ENCODE results near the gene SCN7A. TPM values are rescaled to one million over a fixed set of nuclear protein-coding genes. Genes with fewer than 3 reads are reported as not detected.

Gene SCN7A
- total RNA-seq, 4 donors from 2014 or later, result 0.99 to 23.1 (median 3.5) TPM

DNA sequence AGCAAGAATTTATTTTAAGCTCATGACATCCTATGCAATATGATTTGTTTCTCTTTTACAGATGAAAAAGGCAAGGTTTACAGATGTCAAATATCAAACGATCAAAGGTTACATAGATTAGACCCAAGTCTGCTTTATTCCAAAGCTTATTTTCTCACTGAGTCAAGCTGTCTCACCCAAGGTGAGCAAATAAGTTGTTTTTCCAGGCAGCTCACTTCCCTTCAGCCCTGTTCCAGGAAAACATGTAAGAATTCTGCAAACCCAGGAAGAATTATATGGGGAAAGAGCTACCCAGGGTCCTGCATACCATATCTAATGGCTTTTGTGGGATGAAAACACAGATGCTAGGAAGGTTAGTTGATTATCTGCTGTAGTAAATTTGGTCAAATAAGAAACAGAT lies 60.6 kb downstream of the SCN7A start:
- WGBS, 2 donors, result 30 to 36% methylated on average over 1 of the region's 1 CpG
- H3K4me3 ChIP-seq, result no peak overlapping the region
- intact Hi-C loops (cut with DNase I), result no loop called here
- H3K36me3 ChIP-seq, result no peaks in the 10 kb centered on the region
- no peaks in the 10 kb centered on the region for H3K4me1 ChIP-seq
- TF ChIP-seq POLR2A (IDR thresholded peaks at IDR 0.05), result no peak
- TF ChIP-seq CTCF (IDR thresholded peaks at IDR 0.05), result no peak
- no peak for DNase-seq
- no peaks in the 10 kb centered on the region for H3K27me3 ChIP-seq
- no peak overlapping the region for H3K27ac ChIP-seq
- H3K9me3 ChIP-seq, result no peaks in the 10 kb centered on the region

- H3K4me1 ChIP-seq, result no peaks in the 10 kb centered on the region
- H3K4me3 ChIP-seq, result no peak overlapping the region
- H3K27me3 ChIP-seq, result no peaks in the 10 kb centered on the region
- H3K9me3 ChIP-seq, result no peaks in the 10 kb centered on the region
- TF ChIP-seq CTCF (IDR thresholded peaks at IDR 0.05) (no peak), POLR2A (IDR thresholded peaks at IDR 0.05) (no peak)
- no peaks in the 10 kb centered on the region for H3K36me3 ChIP-seq
- 50% methylated on average over 1 of the region's 1 CpG for WGBS, 2 donors
- intact Hi-C loops (cut with DNase I), result no loop called here
- no peak overlapping the region for H3K27ac ChIP-seq
- DNase-seq, result no peak
Observed at GRCh38 chr2:166432331-166432730, 61.7 kb downstream of the SCN7A start.

DNA sequence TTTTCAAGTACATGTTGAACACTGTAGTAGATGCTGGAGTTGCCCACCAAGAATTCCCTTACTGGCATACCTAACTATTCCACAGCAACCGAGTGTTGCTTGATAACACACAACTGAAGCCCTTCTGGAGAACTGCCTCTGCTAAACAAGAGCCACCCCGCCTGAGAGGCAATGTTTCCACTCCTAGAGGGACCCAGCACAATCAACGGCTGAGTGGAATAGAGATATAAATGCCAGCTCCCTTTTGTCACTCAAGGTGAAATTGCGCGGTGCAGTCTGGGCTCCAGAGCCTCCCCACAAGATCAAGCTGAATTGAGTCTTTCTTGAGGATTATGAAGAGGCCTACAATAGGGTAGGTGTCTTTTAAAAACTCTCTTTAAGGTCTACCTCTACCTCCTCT lies 69.2 kb downstream of the SCN7A start:
- intact Hi-C loops (cut with DNase I), result no loop called here
- Histone ChIP-seq H3K9me3 (no peaks in the 10 kb centered on the region), H3K4me1 (no peaks in the 10 kb centered on the region), H3K27ac (no peak overlapping the region), H3K4me3 (no peak overlapping the region), H3K27me3 (no peaks in the 10 kb centered on the region), H3K36me3 (no peaks in the 10 kb centered on the region)
- WGBS, 2 donors, result 84 to 88% methylated on average over 3 to 5 of the region's 5 CpGs
- TF ChIP-seq CTCF (IDR thresholded peaks at IDR 0.05) (no peak), POLR2A (IDR thresholded peaks at IDR 0.05) (no peak)
- DNase-seq, result no peak

DNA sequence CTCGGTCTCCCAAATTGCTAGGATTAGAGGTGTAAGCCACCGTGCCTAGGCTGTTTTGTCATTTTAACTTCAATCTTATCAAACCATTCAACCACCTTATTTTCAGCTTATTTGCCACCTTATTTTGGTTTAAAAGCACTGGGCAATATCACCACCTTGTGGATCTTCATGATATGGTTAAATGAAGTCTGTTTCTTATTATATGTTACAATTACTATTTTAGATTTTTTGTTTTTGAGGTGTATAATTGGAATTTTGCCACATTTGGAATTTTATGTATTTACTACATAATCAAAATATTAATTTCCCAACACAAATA lies 74.5 kb downstream of the SCN7A start:
- no peaks in the 10 kb centered on the region for H3K4me1 ChIP-seq
- WGBS, 2 donors, result 31 to 64% methylated on average over 2 of the region's 2 CpGs
- no peak for TF ChIP-seq POLR2A (IDR thresholded peaks at IDR 0.05)
- TF ChIP-seq CTCF (IDR thresholded peaks at IDR 0.05), result peak in 1 of 6 experiments; percentile 16
- no peak overlapping the region for H3K27ac ChIP-seq
- no peak overlapping the region for H3K4me3 ChIP-seq
- intact Hi-C loops (cut with DNase I), result no loop called here
- no peaks in the 10 kb centered on the region for H3K9me3 ChIP-seq
- H3K27me3 ChIP-seq, result no peaks in the 10 kb centered on the region
- DNase-seq, result no peak
- H3K36me3 ChIP-seq, result no peaks in the 10 kb centered on the region

DNA sequence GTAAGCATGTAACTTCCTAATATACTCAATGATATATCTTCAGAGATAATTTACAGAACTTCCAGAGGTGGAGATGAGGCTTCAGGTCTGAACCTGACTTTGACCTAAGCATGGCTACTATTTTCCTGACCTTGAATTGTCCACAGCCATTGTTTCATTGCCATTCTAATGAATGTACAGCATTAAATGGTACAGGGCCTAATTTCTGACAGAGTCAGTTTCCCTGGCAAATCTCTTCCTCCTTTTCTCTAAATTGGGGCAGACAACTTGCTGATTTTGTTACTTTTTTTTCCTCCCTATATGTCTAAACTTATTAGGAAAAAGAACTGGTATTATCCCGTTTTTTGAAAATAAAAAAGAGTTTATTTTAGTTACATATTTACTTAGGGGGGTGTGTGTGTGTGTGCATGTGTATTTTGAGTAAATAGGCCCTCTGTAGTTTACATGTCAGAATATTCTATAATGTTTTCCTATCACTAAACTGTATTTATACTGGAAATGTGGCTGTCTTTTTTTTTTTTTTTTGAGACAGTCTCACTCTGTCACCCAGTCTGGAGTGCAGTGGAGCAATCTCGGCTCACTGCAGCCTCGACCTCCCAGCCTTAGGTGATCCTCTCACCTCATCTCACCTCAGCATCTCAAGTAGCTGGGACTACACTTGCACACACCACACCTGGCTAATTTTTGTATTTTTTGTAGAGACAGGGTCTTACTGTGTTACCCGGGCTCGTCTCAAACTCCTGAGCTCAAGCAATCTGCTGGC lies 75.0 kb downstream of the SCN7A start:
- WGBS, 2 donors, result 70 to 77% methylated on average over 5 of the region's 5 CpGs
- H3K27me3 ChIP-seq, result no peaks in the 10 kb centered on the region
- intact Hi-C loops (cut with DNase I), result no loop called here

More for the DNA sequence above, 75.0 kb downstream of the SCN7A start:
- TF ChIP-seq POLR2A (IDR thresholded peaks at IDR 0.05) (no peak), CTCF (IDR thresholded peaks at IDR 0.05) (no peak)
- no peak overlapping the region for H3K27ac ChIP-seq
- H3K36me3 ChIP-seq, result no peaks in the 10 kb centered on the region
- H3K9me3 ChIP-seq, result no peaks in the 10 kb centered on the region
- H3K4me1 ChIP-seq, result no peaks in the 10 kb centered on the region
- H3K4me3 ChIP-seq, result no peak overlapping the region
- no peak for DNase-seq

Data from esophagus squamous epithelium (tissue), 5 donors.